Choroid plexus epithelial cell (primary cell): ENCODE measurements around the gene POLE.

Source experiments
- DNase-seq: peaks from one replicate; pipeline ENCODE4 v3.0.0-alpha.2; 2010; ENCODE audit warnings: low read depth
- H3K4me3 ChIP-seq: 2 replicates; pipeline ENCODE4 v1.5.1; 2011; ENCODE audit warnings: low read depth, mild to moderate bottlenecking, control low read depth, low read length, moderate library complexity
- CTCF ChIP-seq: conservative IDR thresholded peaks from 2 replicates; pipeline ENCODE4 v1.5.1; 2011; ENCODE audit warnings: low read depth, mild to moderate bottlenecking, control low read depth, inconsistent platforms, low read length, moderate library complexity

Gene POLE

GRCh38 chr12:132618683-132619043 is 68.5 kb downstream of the POLE start, which contains the start of gene P2RX2:
P2RX2 (plus strand) TSS chr12:132618776; CDS start chr12:132618817, 41 bp downstream.
- no peak for TF ChIP-seq CTCF
- no peak within 1 kb of the TSS for H3K4me3 ChIP-seq
- DNase-seq: no peak

- no peak overlapping the region for H3K4me3 ChIP-seq
- TF ChIP-seq CTCF: no peak
- no peak for DNase-seq
Observed at GRCh38 chr12:132617822-132618682, 69.1 kb downstream of the POLE start.

GRCh38 chr12:132617135-132617701 is 69.9 kb downstream of the POLE start:
- no peak overlapping the region for H3K4me3 ChIP-seq
- DNase-seq: no peak
- no peak for TF ChIP-seq CTCF

GRCh38 chr12:132615579-132616038 is 71.5 kb downstream of the POLE start:
- H3K4me3 ChIP-seq: no peak overlapping the region
- no peak for DNase-seq
- no peak for TF ChIP-seq CTCF

GRCh38 chr12:132614861-132615578 is 72.1 kb downstream of the POLE start:
- no peak overlapping the region for H3K4me3 ChIP-seq
- peak; percentile 92 for TF ChIP-seq CTCF
- DNase-seq: peak; percentile 91

- no peak overlapping the region for H3K4me3 ChIP-seq
- TF ChIP-seq CTCF: no peak
- DNase-seq: no peak
Observed at GRCh38 chr12:132614029-132614428, 73.1 kb downstream of the POLE start.
